ENCODE measurements around the gene EDIL3.

- TF ChIP-seq CTCF (IDR thresholded peaks at IDR 0.05 in 2 of 3, conservative IDR thresholded peaks at IDR 0.05 in 1 of 3; ENCODE audit: borderline replicate concordance in 1 of 3, insufficient read depth in 1 of 3, low read depth in 2 of 3, low read length in 2 of 3) (no peak), ZFX (IDR thresholded peaks at IDR 0.05) (no peak), MAX (IDR thresholded peaks at IDR 0.05) (no peak), SP1 (IDR thresholded peaks at IDR 0.05; ENCODE audit: low read depth) (no peak), ZBTB33 (IDR thresholded peaks at IDR 0.05; ENCODE audit: extremely low read depth, insufficient replicate concordance, low read length) (no peak), YY1 (IDR thresholded peaks at IDR 0.05; ENCODE audit: extremely low read depth, insufficient replicate concordance, low read depth, low read length) (no peak)
Measured at GRCh38 chr5:84014966-84015365, 369.7 kb downstream of the EDIL3 start.

Measured in HCT116 (cell line).